H1 (cell line): ENCODE results near the gene MAPK14. TPM values are rescaled to one million over a fixed set of nuclear protein-coding genes. Genes with fewer than 3 reads are reported as not detected.

Experiments used
- CTCF ChIA-PET: fragments of 300-600 bp; sonication (Branson Sonifier 250); formaldehyde crosslinking; loops from one replicate; lab custom pipeline; 2021; ENCODE audit not compliant: partially characterized antibody; lab: Charles Lee
- POLR2A ChIA-PET: fragments of 300-600 bp; sonication (Branson Sonifier 250); formaldehyde crosslinking; loops from one replicate; lab custom pipeline; 2021; ENCODE audit warnings: inconsistent platforms; ENCODE audit not compliant: partially characterized antibody; lab: Charles Lee
- DNase-seq, 2 experiments: peaks; one replicate each; pipeline versions ENCODE4 v3.0.0 to v3.0.0-alpha.2; 2010 to 2022; ENCODE audit warnings: low spot score in 2 of 2, low read depth in 1 of 2, mixed read lengths in 1 of 2
- FAIRE-seq: peaks from 2 replicates; lab custom pipeline; 2011; peaks lifted over from hg19 to GRCh38; lab: Jason Lieb, UNC
- H2AFZ ChIP-seq: 2 replicates; pipeline ENCODE4 v1.8.1; 2012; ENCODE audit warnings: low read length, inconsistent platforms
- H2AK5ac ChIP-seq: 2 replicates; pipeline ENCODE4 v1.6.1; 2013; ENCODE audit warnings: low read depth, low read length
- H2BK120ac ChIP-seq: replicated peaks from 2 replicates; pipeline ENCODE3; 2013; ENCODE audit warnings: low read depth, low read length, inconsistent platforms
- H2BK12ac ChIP-seq: 2 replicates; pipeline ENCODE4 v1.6.1; 2013; ENCODE audit warnings: low read depth, low read length
- H2BK15ac ChIP-seq: 2 replicates; pipeline ENCODE4 v1.6.1; 2013; ENCODE audit warnings: low read length
- H2BK20ac ChIP-seq: 2 replicates; pipeline ENCODE4 v1.6.1; 2013; ENCODE audit warnings: low read length
- H2BK5ac ChIP-seq: 2 replicates; pipeline ENCODE4 v1.6.1; 2013; ENCODE audit warnings: low read depth, low read length
- H3K14ac ChIP-seq: 2 replicates; pipeline ENCODE4 v1.6.1; 2013; ENCODE audit warnings: inconsistent platforms; ENCODE audit not compliant: insufficient read length
- H3K18ac ChIP-seq: 2 replicates; pipeline ENCODE4 v1.6.1; 2013; ENCODE audit warnings: low read length; ENCODE audit errors: extremely low read depth
- H3K23ac ChIP-seq: 2 replicates; pipeline ENCODE4 v1.6.1; 2013; ENCODE audit warnings: inconsistent platforms; ENCODE audit not compliant: insufficient read length
- H3K23me2 ChIP-seq: 2 replicates; pipeline ENCODE4 v1.6.1; 2013; ENCODE audit warnings: low read depth, low read length
- H3K27ac ChIP-seq: 2 replicates; pipeline ENCODE4 v1.6.1; 2011; ENCODE audit warnings: low read depth, low read length, inconsistent platforms
- H3K27me3 ChIP-seq, 4 experiments: replicated peaks in 1 of 4; 1 replicate in 1 of 4; 2 replicates in 3 of 4; pipeline versions ENCODE4 v1.6.1 to v1.8.1; 2011 to 2013; ENCODE audit warnings: low read length in 3 of 4, mild to moderate bottlenecking in 3 of 4, inconsistent platforms in 2 of 4, mixed read lengths in 2 of 4, moderate library complexity in 1 of 4; ENCODE audit not compliant: control insufficient read depth in 3 of 4, insufficient read depth in 3 of 4; ENCODE audit errors: extremely low read depth in 1 of 4
- H3K36me3 ChIP-seq, 4 experiments: 2 replicates each; pipeline versions ENCODE4 v1.6.1 to v1.8.1; 2011 to 2013; ENCODE audit warnings: mild to moderate bottlenecking in 4 of 4, low read length in 3 of 4, moderate library complexity in 2 of 4, control low read depth in 1 of 4, inconsistent platforms in 1 of 4; ENCODE audit not compliant: insufficient read depth in 4 of 4, control insufficient read depth in 2 of 4
- H3K4ac ChIP-seq: replicated peaks from 2 replicates; pipeline ENCODE3; 2013; ENCODE audit warnings: low read length, low read depth, mixed read lengths, inconsistent platforms; ENCODE audit not compliant: insufficient read length
- H3K4me1 ChIP-seq, 4 experiments: replicated peaks in 1 of 4; 1 replicate in 1 of 4; 2 replicates in 3 of 4; pipeline versions ENCODE4 v1.6.1 to v1.8.1; 2011 to 2013; ENCODE audit warnings: low read length in 3 of 4, inconsistent platforms in 2 of 4, mixed read lengths in 1 of 4; ENCODE audit not compliant: insufficient read depth in 4 of 4, control insufficient read depth in 3 of 4
- H3K4me2 ChIP-seq, 2 experiments: 2 replicates each; pipeline versions ENCODE4 v1.6.1 to v1.8.1; 2011 to 2013; ENCODE audit warnings: low read depth in 2 of 2, low read length in 2 of 2, control low read depth in 1 of 2, inconsistent platforms in 1 of 2, mild to moderate bottlenecking in 1 of 2; ENCODE audit not compliant: insufficient read depth in 1 of 2
- H3K4me3 ChIP-seq, 4 experiments: fragments of 200-600, 300-600 bp in 1 of 4; sonication (generic), shearing (Covaris generic), sonication (Bioruptor Twin) in 1 of 4; 2 replicates each; pipeline versions ENCODE4 v1.5.1 to v1.8.1; 2011 to 2016; ENCODE audit warnings: low read length in 4 of 4, low read depth in 3 of 4, control low read depth in 2 of 4, inconsistent platforms in 2 of 4, mild to moderate bottlenecking in 2 of 4, mixed read lengths in 1 of 4, moderate library complexity in 1 of 4; ENCODE audit not compliant: insufficient read depth in 2 of 4; ENCODE audit errors: extremely low read depth in 1 of 4
- H3K56ac ChIP-seq: replicated peaks from 2 replicates; pipeline ENCODE3; 2013; ENCODE audit warnings: low read depth, mild to moderate bottlenecking, mixed read lengths, low read length, inconsistent platforms; ENCODE audit not compliant: insufficient read length
- H3K79me1 ChIP-seq: 2 replicates; pipeline ENCODE4 v1.6.1; 2013; ENCODE audit warnings: low read depth, low read length, control low read depth
- H3K79me2 ChIP-seq, 2 experiments: 2 replicates each; pipeline versions ENCODE4 v1.6.1 to v1.8.1; 2012 to 2013; ENCODE audit warnings: low read length in 2 of 2, mild to moderate bottlenecking in 2 of 2, inconsistent platforms in 1 of 2; ENCODE audit not compliant: insufficient read depth in 2 of 2, control insufficient read depth in 1 of 2
- H3K9ac ChIP-seq, 4 experiments: replicated peaks in 1 of 4; 1 replicate in 1 of 4; 2 replicates in 3 of 4; pipeline versions ENCODE4 v1.6.1 to v1.8.1; 2011 to 2013; ENCODE audit warnings: low read depth in 3 of 4, low read length in 3 of 4, control low read depth in 2 of 4, mild to moderate bottlenecking in 2 of 4, moderate library complexity in 2 of 4, inconsistent platforms in 1 of 4; ENCODE audit errors: extremely low read depth in 1 of 4
- H3K9me3 ChIP-seq, 2 experiments: 2 replicates each; pipeline versions ENCODE4 v1.6.1 to v1.8.1; 2012 to 2013; ENCODE audit warnings: mild to moderate bottlenecking in 2 of 2, moderate library complexity in 2 of 2, control low read depth in 1 of 2, inconsistent platforms in 1 of 2, low read depth in 1 of 2, low read length in 1 of 2, mixed read lengths in 1 of 2; ENCODE audit not compliant: insufficient read depth in 2 of 2
- H4K20me1 ChIP-seq, 2 experiments: replicated peaks in 1 of 2; 2 replicates each; pipeline versions ENCODE3 to v1.8.1; 2011 to 2013; ENCODE audit warnings: inconsistent platforms in 2 of 2, low read length in 2 of 2, mild to moderate bottlenecking in 1 of 2; ENCODE audit not compliant: insufficient read depth in 2 of 2, control insufficient read depth in 1 of 2
- H4K5ac ChIP-seq: 2 replicates; pipeline ENCODE4 v1.6.1; 2013; ENCODE audit warnings: low read length, low read depth, mixed read lengths, inconsistent platforms; ENCODE audit not compliant: insufficient read length
- H4K8ac ChIP-seq: 2 replicates; pipeline ENCODE4 v1.8.0; 2013; ENCODE audit warnings: mild to moderate bottlenecking, moderate library complexity, low read length, inconsistent platforms; ENCODE audit not compliant: insufficient read depth; ENCODE audit errors: extremely low read depth
- H4K91ac ChIP-seq: replicated peaks from 2 replicates; pipeline ENCODE3; 2013; ENCODE audit warnings: low read length, mixed read lengths, inconsistent platforms; ENCODE audit not compliant: insufficient read length
- CEBPB ChIP-seq: IDR thresholded peaks from 2 replicates; pipeline ENCODE4 v1.6.1; 2012; ENCODE audit warnings: low read depth, low read length
- POLR2A ChIP-seq, 2 experiments: IDR thresholded peaks; 1 replicate in 1 of 2; 2 replicates in 1 of 2; pipeline ENCODE4 v1.6.1; 2011; ENCODE audit warnings: low read depth in 2 of 2, low read length in 2 of 2, mild to moderate bottlenecking in 2 of 2; ENCODE audit errors: control extremely low read depth in 1 of 2
- SP4 ChIP-seq: IDR thresholded peaks from 2 replicates; pipeline ENCODE4 v1.6.1; 2012; ENCODE audit warnings: low read length, inconsistent platforms
- WGBS, 2 experiments: shearing (Covaris generic) in 1 of 2; methylation state at CpG; one replicate each; pipeline versions ENCODE4 v1.1.6 to v1.1.7; 2013 to 2015; ENCODE audit warnings: low lambda C conversion rate in 2 of 2, mixed read lengths in 2 of 2, inconsistent platforms in 1 of 2, low coverage in 1 of 2, missing lambda C conversion rate in 1 of 2; ENCODE audit not compliant: insufficient replicate concordance in 2 of 2, insufficient coverage in 1 of 2, insufficient read length in 1 of 2; ENCODE audit errors: extremely low coverage in 1 of 2, missing lambda C conversion rate in 1 of 2; 5-methylcytosine and 5-hydroxymethylcytosine counted together
- polyA plus RNA-seq, 7 experiments: library from polyadenylated mRNA; depleted of rRNA in 3 of 7; stranded (reverse) in 5 of 7; unstranded in 2 of 7; fragments of >200 nt in 5 of 7; fragments of 200-250 nt in 2 of 7; gene quantifications; 1 replicate in 5 of 7; 2 replicates in 1 of 7; 4 replicates in 1 of 7; pipeline versions ENCODE4 v1.2.1 to v1.2.3, GENCODE V29; 2011 to 2013; ENCODE audit warnings: missing spikeins in 2 of 7, mixed read lengths in 2 of 7
- total RNA-seq: library from RNA; stranded (reverse); fragmentation: NEBNext Ultra II Directional; extraction: Animal tissue kit (Norgen Biotek cat#: 25700); gene quantifications from 2 replicates; pipeline ENCODE4 v1.2.1, GENCODE V29; 2021

Gene MAPK14
- total and polyA plus RNA-seq, 2 of the 8 experiments (the other 6 are each of a cell fraction or from before 2014, with no cell fraction given), result 18.1 to 39.3 TPM

DNA sequence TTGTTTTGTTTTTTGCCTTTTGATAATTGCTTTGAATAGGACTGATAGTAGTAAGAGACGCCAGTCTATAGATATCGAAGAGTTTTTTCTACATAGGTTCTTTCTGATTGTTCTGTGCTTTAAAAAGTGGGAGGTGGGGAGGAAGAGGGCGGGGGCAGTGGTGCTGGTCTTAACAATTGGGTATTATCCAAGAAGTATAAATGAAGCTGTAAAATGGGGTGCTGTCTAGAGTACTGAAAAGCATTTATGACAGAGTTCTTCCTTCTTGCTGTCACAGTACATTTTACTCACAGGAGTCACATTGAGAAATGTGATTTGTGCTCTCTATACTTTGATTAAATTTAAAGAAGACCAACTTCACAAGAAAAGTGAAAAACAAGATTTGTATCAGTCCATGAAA is 41.0 kb downstream of the MAPK14 start:
- Histone ChIP-seq H3K14ac (no peak overlapping the region), H2BK15ac (no peak overlapping the region), H4K91ac (no peak overlapping the region), H3K4me1 (no peaks in the 10 kb centered on the region), H3K18ac (no peak overlapping the region), H3K4ac (no peak overlapping the region), H4K20me1 (peaks cover 0 to 4% of the 10 kb centered on the region in 2 experiments), H3K36me3 (no peaks in the 10 kb centered on the region), H2AFZ (no peak overlapping the region), H2AK5ac (no peak overlapping the region), H3K27ac (no peak overlapping the region), H3K4me2 (no peak overlapping the region), H2BK20ac (no peak overlapping the region), H3K79me2 (peaks cover 0 to 22% of the 10 kb centered on the region in 2 experiments; a peak in 2 of 4 replicates), H4K5ac (no peak overlapping the region), H3K79me1 (no peaks in the 10 kb centered on the region), H3K9me3 (no peaks in the 10 kb centered on the region), H2BK5ac (no peak overlapping the region), H3K4me3 (no peak overlapping the region), H3K56ac (no peak overlapping the region), H3K27me3 (no peaks in the 10 kb centered on the region), H3K23me2 (peaks cover 4% of the 10 kb centered on the region; the same call in 1 of the 2 replicates), H3K23ac (no peak overlapping the region), H4K8ac (no peak overlapping the region), H2BK12ac (no peak overlapping the region), H2BK120ac (no peak overlapping the region), H3K9ac (no peak overlapping the region)
- TF ChIP-seq SP4, result no peak
- TF ChIP-seq POLR2A (IDR thresholded peaks at IDR 0.05; ENCODE audit: control extremely low read depth in 1 of 2, low read depth in 2 of 2, low read length in 2 of 2), result no peak
- TF ChIP-seq CEBPB, result no peak
- FAIRE-seq, result no peak
- 88% methylated on average over 3 of the region's 3 CpGs; no CpG with 5 or more reads in 1 of the 2 experiments for WGBS, 2 experiments
- no peak for DNase-seq
- POLR2A ChIA-PET, result no interaction called here
- CTCF ChIA-PET, result interaction anchor here (2.4 kb wide), 1 partner anchor 26 kb away, joined by 9 read pairs; no protein-coding TSS in a partner anchor
